B cell (primary cell): ENCODE measurements around the gene LPO.

Source experiments
- EZH2 ChIP-seq: IDR thresholded peaks from 2 replicates; pipeline ENCODE4 v1.6.1; 2012; ENCODE audit warnings: borderline replicate concordance, low read depth, mild to moderate bottlenecking, moderate library complexity, low read length; ENCODE audit not compliant: insufficient read depth, poor library complexity, severe bottlenecking
- TF ChIP-seq, protein P1 (sequence below): fragments of 200-600 bp; IDR thresholded peaks from one replicate; pipeline ENCODE4 v1.8.0; 2022; ENCODE audit warnings: antibody characterized with exemption, mild to moderate bottlenecking

DNA sequence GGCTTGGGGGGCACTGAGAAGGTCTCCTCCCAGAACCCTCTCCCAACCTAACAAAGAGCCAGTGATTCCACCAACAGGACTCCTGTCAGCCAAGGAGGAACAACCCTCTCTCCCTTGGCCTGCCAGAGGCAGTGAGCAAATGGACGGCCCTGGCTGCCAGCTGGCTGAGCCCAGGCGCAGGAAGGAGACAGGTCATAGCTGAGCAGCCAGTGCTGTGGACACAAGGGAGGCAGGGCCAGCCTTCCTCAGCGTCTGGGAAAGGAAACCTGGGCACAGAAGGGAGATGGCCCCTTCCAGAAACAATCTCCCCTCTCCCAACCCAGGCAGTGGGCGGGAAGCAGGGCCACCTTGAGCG lies 40.3 kb downstream of the LPO start:
- TF ChIP-seq, protein P1, sequence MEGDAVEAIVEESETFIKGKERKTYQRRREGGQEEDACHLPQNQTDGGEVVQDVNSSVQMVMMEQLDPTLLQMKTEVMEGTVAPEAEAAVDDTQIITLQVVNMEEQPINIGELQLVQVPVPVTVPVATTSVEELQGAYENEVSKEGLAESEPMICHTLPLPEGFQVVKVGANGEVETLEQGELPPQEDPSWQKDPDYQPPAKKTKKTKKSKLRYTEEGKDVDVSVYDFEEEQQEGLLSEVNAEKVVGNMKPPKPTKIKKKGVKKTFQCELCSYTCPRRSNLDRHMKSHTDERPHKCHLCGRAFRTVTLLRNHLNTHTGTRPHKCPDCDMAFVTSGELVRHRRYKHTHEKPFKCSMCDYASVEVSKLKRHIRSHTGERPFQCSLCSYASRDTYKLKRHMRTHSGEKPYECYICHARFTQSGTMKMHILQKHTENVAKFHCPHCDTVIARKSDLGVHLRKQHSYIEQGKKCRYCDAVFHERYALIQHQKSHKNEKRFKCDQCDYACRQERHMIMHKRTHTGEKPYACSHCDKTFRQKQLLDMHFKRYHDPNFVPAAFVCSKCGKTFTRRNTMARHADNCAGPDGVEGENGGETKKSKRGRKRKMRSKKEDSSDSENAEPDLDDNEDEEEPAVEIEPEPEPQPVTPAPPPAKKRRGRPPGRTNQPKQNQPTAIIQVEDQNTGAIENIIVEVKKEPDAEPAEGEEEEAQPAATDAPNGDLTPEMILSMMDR, result no peak
- TF ChIP-seq EZH2, result no peak
